Measurements from ENCODE around the gene PRR13. TPM values are rescaled to one million over a fixed set of nuclear protein-coding genes. Genes with fewer than 3 reads are reported as not detected.

The PRR13 gene
- polyA plus RNA-seq, 1 of the 3 experiments (the other 2 are of a cell fraction): 58.5 TPM

DNA sequence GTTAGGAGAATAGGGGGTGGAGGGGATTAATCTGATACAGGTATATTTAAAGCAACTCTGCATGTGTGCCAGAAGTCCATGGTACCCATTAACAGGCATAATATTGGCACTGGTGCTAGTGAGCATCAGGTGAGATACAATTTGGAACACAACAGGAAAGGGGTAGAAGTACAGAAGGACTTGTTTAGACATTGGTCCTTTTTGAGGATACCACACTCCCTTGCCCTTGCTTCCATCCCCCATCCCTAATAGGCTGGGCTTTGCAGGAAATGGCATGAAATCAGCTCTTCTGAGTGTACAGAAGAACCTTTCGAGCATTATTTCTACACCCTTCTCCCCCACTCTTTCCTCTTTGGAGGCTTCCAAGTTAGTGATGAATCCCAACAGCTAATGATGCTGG is 26.7 kb downstream of the PRR13 start:
- H4K20me1 ChIP-seq (ENCODE audit: insufficient read depth): peaks cover 84% of the 10 kb centered on the region

DNA sequence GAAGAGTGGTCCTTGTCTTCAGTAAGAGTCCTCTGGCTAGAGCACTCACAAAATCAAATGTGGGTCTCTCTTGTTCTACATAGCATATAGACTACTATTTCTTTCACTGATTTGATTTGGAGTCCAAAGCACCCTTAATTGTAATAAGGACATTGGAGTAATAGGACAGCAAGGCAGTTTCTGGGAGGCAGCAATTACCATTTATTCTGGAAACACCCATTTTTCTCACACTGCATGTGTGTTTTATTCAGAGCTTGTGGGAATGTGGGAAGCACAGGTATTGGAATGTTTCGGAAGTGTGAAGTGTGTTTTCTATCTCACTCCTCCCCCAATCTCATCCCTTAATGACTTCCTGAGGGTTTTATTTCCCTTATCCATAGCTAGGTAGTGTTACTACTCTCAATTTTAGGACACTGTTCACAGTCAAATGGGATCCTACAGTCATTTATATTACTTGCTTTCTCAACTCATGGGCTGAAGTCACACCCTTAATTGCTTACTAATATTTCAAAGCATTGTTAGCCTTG is 30.6 kb downstream of the PRR13 start:
- peaks cover 0 to 5% of the 10 kb centered on the region in 2 experiments; a peak in 1 of 4 replicates for H3K4me1 ChIP-seq (ENCODE audit: control insufficient read depth in 1 of 2, insufficient read depth in 2 of 2, low read depth in 1 of 2, low read length in 1 of 2)
- peak overlapping the region in 1 of 2 experiments; percentile 29; a peak in 1 of 4 replicates for H3K27ac ChIP-seq (ENCODE audit: low read depth in 2 of 2, low read length in 1 of 2)
- TF ChIP-seq EZH2phosphoT487 (IDR thresholded peaks at IDR 0.05; ENCODE audit: borderline replicate concordance, low read depth) (no peak), POLR2AphosphoS5 (IDR thresholded peaks at IDR 0.05; ENCODE audit: low read depth, low read length) (peak; percentile 45), NFIC (IDR thresholded peaks at IDR 0.05; ENCODE audit: borderline replicate concordance) (no peak), EP300 (IDR thresholded peaks at IDR 0.05; ENCODE audit: borderline replicate concordance in 1 of 2, low read depth in 1 of 2, low read length in 1 of 2) (no peak), MXI1 (IDR thresholded peaks at IDR 0.05; ENCODE audit: low read depth, low read length) (no peak)
- TF ChIP-seq, protein P1, sequence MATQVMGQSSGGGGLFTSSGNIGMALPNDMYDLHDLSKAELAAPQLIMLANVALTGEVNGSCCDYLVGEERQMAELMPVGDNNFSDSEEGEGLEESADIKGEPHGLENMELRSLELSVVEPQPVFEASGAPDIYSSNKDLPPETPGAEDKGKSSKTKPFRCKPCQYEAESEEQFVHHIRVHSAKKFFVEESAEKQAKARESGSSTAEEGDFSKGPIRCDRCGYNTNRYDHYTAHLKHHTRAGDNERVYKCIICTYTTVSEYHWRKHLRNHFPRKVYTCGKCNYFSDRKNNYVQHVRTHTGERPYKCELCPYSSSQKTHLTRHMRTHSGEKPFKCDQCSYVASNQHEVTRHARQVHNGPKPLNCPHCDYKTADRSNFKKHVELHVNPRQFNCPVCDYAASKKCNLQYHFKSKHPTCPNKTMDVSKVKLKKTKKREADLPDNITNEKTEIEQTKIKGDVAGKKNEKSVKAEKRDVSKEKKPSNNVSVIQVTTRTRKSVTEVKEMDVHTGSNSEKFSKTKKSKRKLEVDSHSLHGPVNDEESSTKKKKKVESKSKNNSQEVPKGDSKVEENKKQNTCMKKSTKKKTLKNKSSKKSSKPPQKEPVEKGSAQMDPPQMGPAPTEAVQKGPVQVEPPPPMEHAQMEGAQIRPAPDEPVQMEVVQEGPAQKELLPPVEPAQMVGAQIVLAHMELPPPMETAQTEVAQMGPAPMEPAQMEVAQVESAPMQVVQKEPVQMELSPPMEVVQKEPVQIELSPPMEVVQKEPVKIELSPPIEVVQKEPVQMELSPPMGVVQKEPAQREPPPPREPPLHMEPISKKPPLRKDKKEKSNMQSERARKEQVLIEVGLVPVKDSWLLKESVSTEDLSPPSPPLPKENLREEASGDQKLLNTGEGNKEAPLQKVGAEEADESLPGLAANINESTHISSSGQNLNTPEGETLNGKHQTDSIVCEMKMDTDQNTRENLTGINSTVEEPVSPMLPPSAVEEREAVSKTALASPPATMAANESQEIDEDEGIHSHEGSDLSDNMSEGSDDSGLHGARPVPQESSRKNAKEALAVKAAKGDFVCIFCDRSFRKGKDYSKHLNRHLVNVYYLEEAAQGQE (IDR thresholded peaks at IDR 0.05; ENCODE audit: low read depth, low read length): no peak
- TF ChIP-seq, protein P2, sequence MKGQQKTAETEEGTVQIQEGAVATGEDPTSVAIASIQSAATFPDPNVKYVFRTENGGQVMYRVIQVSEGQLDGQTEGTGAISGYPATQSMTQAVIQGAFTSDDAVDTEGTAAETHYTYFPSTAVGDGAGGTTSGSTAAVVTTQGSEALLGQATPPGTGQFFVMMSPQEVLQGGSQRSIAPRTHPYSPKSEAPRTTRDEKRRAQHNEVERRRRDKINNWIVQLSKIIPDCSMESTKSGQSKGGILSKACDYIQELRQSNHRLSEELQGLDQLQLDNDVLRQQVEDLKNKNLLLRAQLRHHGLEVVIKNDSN (IDR thresholded peaks at IDR 0.05; ENCODE audit: borderline replicate concordance, low read depth): no peak
- TF ChIP-seq, protein P3, sequence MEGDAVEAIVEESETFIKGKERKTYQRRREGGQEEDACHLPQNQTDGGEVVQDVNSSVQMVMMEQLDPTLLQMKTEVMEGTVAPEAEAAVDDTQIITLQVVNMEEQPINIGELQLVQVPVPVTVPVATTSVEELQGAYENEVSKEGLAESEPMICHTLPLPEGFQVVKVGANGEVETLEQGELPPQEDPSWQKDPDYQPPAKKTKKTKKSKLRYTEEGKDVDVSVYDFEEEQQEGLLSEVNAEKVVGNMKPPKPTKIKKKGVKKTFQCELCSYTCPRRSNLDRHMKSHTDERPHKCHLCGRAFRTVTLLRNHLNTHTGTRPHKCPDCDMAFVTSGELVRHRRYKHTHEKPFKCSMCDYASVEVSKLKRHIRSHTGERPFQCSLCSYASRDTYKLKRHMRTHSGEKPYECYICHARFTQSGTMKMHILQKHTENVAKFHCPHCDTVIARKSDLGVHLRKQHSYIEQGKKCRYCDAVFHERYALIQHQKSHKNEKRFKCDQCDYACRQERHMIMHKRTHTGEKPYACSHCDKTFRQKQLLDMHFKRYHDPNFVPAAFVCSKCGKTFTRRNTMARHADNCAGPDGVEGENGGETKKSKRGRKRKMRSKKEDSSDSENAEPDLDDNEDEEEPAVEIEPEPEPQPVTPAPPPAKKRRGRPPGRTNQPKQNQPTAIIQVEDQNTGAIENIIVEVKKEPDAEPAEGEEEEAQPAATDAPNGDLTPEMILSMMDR (IDR thresholded peaks at IDR 0.05): no peak
- H4K20me1 ChIP-seq (ENCODE audit: insufficient read depth): peaks cover 86% of the 10 kb centered on the region
- peaks cover 97% of the 10 kb centered on the region for H3K79me2 ChIP-seq (ENCODE audit: insufficient read depth)
- ChIA-PET CTCF (interaction anchor here (2.2 to 2.4 kb wide), 2 partner anchors 10 to 37 kb away, joined by 9 to 10 read pairs; no protein-coding TSS in a partner anchor), POLR2A (interaction anchor here (0.7 to 1.8 kb wide), 2 partner anchors 20 to 145 kb away, joined by 3 to 4 read pairs; no protein-coding TSS in a partner anchor)
- H3K9ac ChIP-seq: no peak overlapping the region
- no peaks in the 10 kb centered on the region for H3K9me3 ChIP-seq
- H2AFZ ChIP-seq (ENCODE audit: low read depth): no peak overlapping the region
- H3K36me3 ChIP-seq (replicated peaks in 1 of 2; ENCODE audit: control insufficient read depth in 1 of 2, insufficient read depth in 2 of 2, low read length in 1 of 2): peaks cover 92 to 96% of the 10 kb centered on the region in 2 experiments
- no peak overlapping the region for H3K4me3 ChIP-seq (ENCODE audit: low read depth in 2 of 2, low read length in 1 of 2)
- no peak overlapping the region for H3K4me2 ChIP-seq
- H3F3A ChIP-seq (replicated peaks; ENCODE audit: insufficient read depth): peaks cover 78% of the 10 kb centered on the region
- WGBS (ENCODE audit: low lambda C conversion rate): 95% methylated on average over 1 of the region's 1 CpG
- no peaks in the 10 kb centered on the region for H3K9me2 ChIP-seq
- H3K27me3 ChIP-seq (ENCODE audit: insufficient read depth): no peaks in the 10 kb centered on the region
- DNase-seq: no peak

More for the DNA sequence above, 26.7 kb downstream of the PRR13 start:
- peaks cover 94% of the 10 kb centered on the region for H3K79me2 ChIP-seq (ENCODE audit: insufficient read depth)
- no peak for DNase-seq
- ChIA-PET POLR2A (interaction anchor here (1.1 to 1.2 kb wide), 2 partner anchors 9 to 13 kb away, joined by 3 to 4 read pairs; no protein-coding TSS in a partner anchor), CTCF (interaction anchor here (1.4 to 3.0 kb wide), 2 partner anchors 8 to 14 kb away, joined by 4 to 16 read pairs; no protein-coding TSS in a partner anchor)
- TF ChIP-seq RXRA (IDR thresholded peaks at IDR 0.05; ENCODE audit: borderline replicate concordance, low read depth): no peak
- TF ChIP-seq, protein P3 (IDR thresholded peaks at IDR 0.05): no peak
- TF ChIP-seq, protein P4, sequence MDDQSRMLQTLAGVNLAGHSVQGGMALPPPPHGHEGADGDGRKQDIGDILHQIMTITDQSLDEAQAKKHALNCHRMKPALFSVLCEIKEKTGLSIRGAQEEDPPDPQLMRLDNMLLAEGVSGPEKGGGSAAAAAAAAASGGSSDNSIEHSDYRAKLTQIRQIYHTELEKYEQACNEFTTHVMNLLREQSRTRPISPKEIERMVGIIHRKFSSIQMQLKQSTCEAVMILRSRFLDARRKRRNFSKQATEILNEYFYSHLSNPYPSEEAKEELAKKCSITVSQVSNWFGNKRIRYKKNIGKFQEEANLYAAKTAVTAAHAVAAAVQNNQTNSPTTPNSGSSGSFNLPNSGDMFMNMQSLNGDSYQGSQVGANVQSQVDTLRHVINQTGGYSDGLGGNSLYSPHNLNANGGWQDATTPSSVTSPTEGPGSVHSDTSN (IDR thresholded peaks at IDR 0.05): no peak
- no peak overlapping the region for H3K4me2 ChIP-seq
- H3K27me3 ChIP-seq (ENCODE audit: insufficient read depth): no peaks in the 10 kb centered on the region
- H3K9me2 ChIP-seq: no peaks in the 10 kb centered on the region
- peaks cover 62% of the 10 kb centered on the region for H3F3A ChIP-seq (replicated peaks; ENCODE audit: insufficient read depth)
- no peak overlapping the region; a peak in 2 of 4 replicates for H3K27ac ChIP-seq (ENCODE audit: low read depth in 2 of 2, low read length in 1 of 2)
- 100% methylated on average over 1 of the region's 1 CpG for WGBS (ENCODE audit: low lambda C conversion rate)
- 0 out of 4 replicates have a peak, but pooled peaks cover 0 to 5% of the 10 kb centered on the region in 2 experiments for H3K4me1 ChIP-seq (ENCODE audit: control insufficient read depth in 1 of 2, insufficient read depth in 2 of 2, low read depth in 1 of 2, low read length in 1 of 2)
- no peaks in the 10 kb centered on the region for H3K9me3 ChIP-seq
- H3K9ac ChIP-seq: no peak overlapping the region
- no peak overlapping the region for H2AFZ ChIP-seq (ENCODE audit: low read depth)
- no peak overlapping the region for H3K4me3 ChIP-seq (ENCODE audit: low read depth in 2 of 2, low read length in 1 of 2)
- peaks cover 91 to 92% of the 10 kb centered on the region in 2 experiments for H3K36me3 ChIP-seq (replicated peaks in 1 of 2; ENCODE audit: control insufficient read depth in 1 of 2, insufficient read depth in 2 of 2, low read length in 1 of 2)
